B cell (primary cell): ENCODE measurements around the gene CIC. TPM values are rescaled to one million over a fixed set of nuclear protein-coding genes. Genes with fewer than 3 reads are reported as not detected.

Experiments
- ATAC-seq: fragments of 200-7000 bp; cut with Tn5 transposase; one replicate; pipeline ENCODE4 v1.10.0; 2021; ENCODE audit warnings: low read depth, mild to moderate bottlenecking, moderate number of reproducible peaks, moderate library complexity
- CTCF ChIA-PET: fragments of 350-600 bp; sonication (Branson Sonifier 250); formaldehyde crosslinking; loops from one replicate; lab custom pipeline; 2021; ENCODE audit warnings: antibody characterized with exemption, inconsistent platforms; lab: Charles Lee
- POLR2A ChIA-PET: fragments of 350-600 bp; sonication (Branson Sonifier 250); formaldehyde crosslinking; loops from one replicate; lab custom pipeline; 2021; ENCODE audit warnings: antibody characterized with exemption; lab: Charles Lee
- DNase-seq: peaks from one replicate; pipeline ENCODE4 v3.0.0; 2013
- H2AFZ ChIP-seq: 2 replicates; pipeline ENCODE4 v1.6.1; 2012; ENCODE audit warnings: mild to moderate bottlenecking, low read depth, low read length; ENCODE audit not compliant: insufficient read depth, poor library complexity, severe bottlenecking
- H3K27ac ChIP-seq, 2 donors: 1 replicate in 1 of 2; 2 replicates in 1 of 2; pipeline ENCODE4 v1.5.1; 2012 to 2013; ENCODE audit warnings: low read length in 2 of 2, mild to moderate bottlenecking in 2 of 2, moderate library complexity in 1 of 2
- H3K27me3 ChIP-seq, 4 experiments: fragments of 200-600 bp in 1 of 4; sonication (generic) in 1 of 4; replicated peaks in 1 of 4; 1 replicate in 2 of 4; 2 replicates in 2 of 4; pipeline versions ENCODE4 v1.6.1 to v1.7.0; 2013 to 2016; ENCODE audit warnings: low read length in 3 of 4, mild to moderate bottlenecking in 2 of 4, mixed read lengths in 1 of 4, moderate library complexity in 1 of 4; ENCODE audit not compliant: insufficient read depth in 4 of 4, control insufficient read depth in 3 of 4; ENCODE audit errors: control extremely low read depth in 1 of 4
- H3K36me3 ChIP-seq, 2 experiments: replicated peaks in 1 of 2; 1 replicate in 1 of 2; 2 replicates in 1 of 2; pipeline versions ENCODE4 v1.6.1 to v1.7.1; 2013; ENCODE audit warnings: low read length in 1 of 2; ENCODE audit not compliant: insufficient read depth in 2 of 2, control insufficient read depth in 1 of 2; ENCODE audit errors: control extremely low read depth in 1 of 2, extremely low read depth in 1 of 2
- H3K4me1 ChIP-seq, 2 donors: fragments of 200-600 bp in 1 of 2; sonication (generic) in 1 of 2; 1 replicate in 1 of 2; 2 replicates in 1 of 2; pipeline versions ENCODE4 v1.5.1 to v1.6.1; 2013 to 2017; ENCODE audit warnings: low read length in 2 of 2; ENCODE audit not compliant: control insufficient read depth in 2 of 2, insufficient read depth in 2 of 2
- H3K4me2 ChIP-seq: replicated peaks from 2 replicates; pipeline ENCODE3; 2012; ENCODE audit warnings: mild to moderate bottlenecking, low read depth, low read length; ENCODE audit not compliant: poor library complexity, severe bottlenecking
- H3K4me3 ChIP-seq, 5 experiments: fragments of 200-600 bp in 1 of 5; sonication (generic) in 1 of 5; 1 replicate in 3 of 5; 2 replicates in 2 of 5; pipeline versions ENCODE4 v1.5.1 to v1.7.0; 2011 to 2016; ENCODE audit warnings: low read length in 4 of 5, mild to moderate bottlenecking in 4 of 5, low read depth in 2 of 5, control low read depth in 1 of 5, moderate library complexity in 1 of 5; ENCODE audit not compliant: insufficient read depth in 1 of 5; ENCODE audit errors: control extremely low read depth in 1 of 5, extremely low read depth in 1 of 5
- H3K79me2 ChIP-seq: fragments of 200-600 bp; sonication (generic); one replicate; pipeline ENCODE4 v1.6.0; 2016; ENCODE audit warnings: low read length; ENCODE audit not compliant: control insufficient read depth, insufficient read depth
- H3K9ac ChIP-seq: fragments of 200-600 bp; sonication (generic); 2 replicates; pipeline ENCODE4 v1.6.1; 2017; ENCODE audit warnings: mild to moderate bottlenecking, low read length, moderate library complexity
- H3K9me3 ChIP-seq, 3 donors: one replicate each; pipeline versions ENCODE4 v1.6.1 to v1.7.1; 2013; ENCODE audit warnings: low read length in 2 of 3; ENCODE audit not compliant: control insufficient read depth in 2 of 3, insufficient read depth in 1 of 3; ENCODE audit errors: control extremely low read depth in 1 of 3
- H4K20me1 ChIP-seq: 2 replicates; pipeline ENCODE4 v1.6.0; 2012; ENCODE audit warnings: mild to moderate bottlenecking, low read length; ENCODE audit not compliant: insufficient read depth, control insufficient read depth, poor library complexity, severe bottlenecking
- H3K27ac Mint-ChIP-seq: one replicate; pipeline ENCODE4 v1.8.0; 2021; ENCODE audit warnings: mixed read lengths
- H3K27me3 Mint-ChIP-seq: one replicate; pipeline ENCODE4 v1.8.0; 2021; ENCODE audit warnings: mixed read lengths
- H3K4me1 Mint-ChIP-seq: one replicate; pipeline ENCODE4 v1.8.0; 2021; ENCODE audit warnings: mixed read lengths
- H3K4me3 Mint-ChIP-seq: one replicate; pipeline ENCODE4 v1.8.0; 2021; ENCODE audit warnings: mixed read lengths
- H3K9me3 Mint-ChIP-seq: one replicate; pipeline ENCODE4 v1.8.0; 2022; ENCODE audit warnings: mixed read lengths; ENCODE audit not compliant: insufficient read depth
- EZH2 ChIP-seq: IDR thresholded peaks from 2 replicates; pipeline ENCODE4 v1.6.1; 2012; ENCODE audit warnings: borderline replicate concordance, low read depth, mild to moderate bottlenecking, moderate library complexity, low read length; ENCODE audit not compliant: insufficient read depth, poor library complexity, severe bottlenecking
- WGBS: methylation state at CpG from one replicate; pipeline ENCODE4 v1.1.5; 2013; ENCODE audit warnings: missing lambda C conversion rate; ENCODE audit not compliant: insufficient coverage; 5-methylcytosine and 5-hydroxymethylcytosine counted together
- intact Hi-C: fragments of 100-400 bp; cut with micrococcal nuclease; formaldehyde crosslinking; loops from one replicate; pipeline ENCODE4 v1.10.0; 2022
- polyA plus RNA-seq: library from polyadenylated mRNA; depleted of rRNA; stranded (reverse); fragments of >200 nt; gene quantifications from 2 replicates; pipeline ENCODE4 v1.2.3, GENCODE V29; 2012
- total RNA-seq, 2 donors: library from RNA; stranded (reverse); fragments of 120-200 nt in 1 of 2; gene quantifications; 1 replicate in 1 of 2; 2 replicates in 1 of 2; pipeline versions ENCODE4 v1.2.3 to v1.2.4, GENCODE V29; 2013 to 2022
- TF ChIP-seq, protein P1 (sequence below): fragments of 200-600 bp; IDR thresholded peaks from one replicate; pipeline ENCODE4 v1.8.0; 2022; ENCODE audit warnings: antibody characterized with exemption, mild to moderate bottlenecking

Gene CIC
- total and polyA plus RNA-seq, 2 donors (not counting 1 experiment from before 2014, with no cell fraction given), result 75.7 to 119 TPM

DNA sequence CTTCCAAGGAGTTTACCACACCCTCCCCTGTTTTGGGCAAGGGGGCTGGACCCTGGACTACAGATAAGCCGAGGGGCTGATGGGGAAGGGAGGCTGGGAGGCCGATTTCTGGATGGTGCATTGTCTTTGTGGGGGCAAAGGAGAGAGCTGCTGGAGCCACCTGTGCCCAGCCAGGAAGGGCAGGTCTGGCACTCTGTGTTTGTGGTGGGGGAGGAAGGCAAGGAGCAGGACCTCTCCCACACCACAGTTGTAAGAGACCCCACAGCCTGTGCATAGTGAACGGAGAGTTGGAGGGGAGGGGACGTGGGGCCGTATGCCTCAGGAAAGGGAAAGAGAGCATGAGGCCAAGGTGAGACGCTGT, 16.9 kb downstream of the CIC start:
- peak overlapping the region; percentile 92 for H3K4me3 Mint-ChIP-seq
- no peaks in the 10 kb centered on the region for H3K27me3 Mint-ChIP-seq
- DNase-seq, result no peak
- H3K4me1 Mint-ChIP-seq, result peaks cover 21% of the 10 kb centered on the region
- intact Hi-C loops, result loop anchor here (1.0 kb wide), 1 partner anchor 10 kb away; no protein-coding TSS in a partner anchor
- ChIA-PET POLR2A (interaction anchor here (0.6 to 3.8 kb wide), 2 partner anchors 19 to 172 kb away, joined by 3 to 12 read pairs; no protein-coding TSS in a partner anchor), CTCF (interaction anchor here (1.2 to 1.5 kb wide), 2 partner anchors 10 to 87 kb away, joined by 4 read pairs; no protein-coding TSS in a partner anchor)
- Histone ChIP-seq H3K4me2 (peak overlapping the region; percentile 100), H3K27me3 (no peaks in the 10 kb centered on the region), H3K9me3 (no peaks in the 10 kb centered on the region), H3K27ac (peak overlapping the region; percentile 32 to 51), H4K20me1 (peaks cover 41% of the 10 kb centered on the region), H2AFZ (no peak overlapping the region), H3K4me3 (peak overlapping the region in 3 of 5 experiments; percentile 7 to 67 (median 20)), H3K9ac (peak overlapping the region; percentile 74), H3K79me2 (peaks cover 18% of the 10 kb centered on the region), H3K36me3 (peaks cover 1 to 42% of the 10 kb centered on the region in 2 experiments), H3K4me1 (peaks cover 42 to 49% of the 10 kb centered on the region in 2 donors)
- ATAC-seq, result no peak
- 15% methylated on average over 6 of the region's 6 CpGs for WGBS
- no peak for TF ChIP-seq EZH2
- H3K27ac Mint-ChIP-seq, result peak overlapping the region; percentile 93
- H3K9me3 Mint-ChIP-seq, result no peaks in the 10 kb centered on the region

DNA sequence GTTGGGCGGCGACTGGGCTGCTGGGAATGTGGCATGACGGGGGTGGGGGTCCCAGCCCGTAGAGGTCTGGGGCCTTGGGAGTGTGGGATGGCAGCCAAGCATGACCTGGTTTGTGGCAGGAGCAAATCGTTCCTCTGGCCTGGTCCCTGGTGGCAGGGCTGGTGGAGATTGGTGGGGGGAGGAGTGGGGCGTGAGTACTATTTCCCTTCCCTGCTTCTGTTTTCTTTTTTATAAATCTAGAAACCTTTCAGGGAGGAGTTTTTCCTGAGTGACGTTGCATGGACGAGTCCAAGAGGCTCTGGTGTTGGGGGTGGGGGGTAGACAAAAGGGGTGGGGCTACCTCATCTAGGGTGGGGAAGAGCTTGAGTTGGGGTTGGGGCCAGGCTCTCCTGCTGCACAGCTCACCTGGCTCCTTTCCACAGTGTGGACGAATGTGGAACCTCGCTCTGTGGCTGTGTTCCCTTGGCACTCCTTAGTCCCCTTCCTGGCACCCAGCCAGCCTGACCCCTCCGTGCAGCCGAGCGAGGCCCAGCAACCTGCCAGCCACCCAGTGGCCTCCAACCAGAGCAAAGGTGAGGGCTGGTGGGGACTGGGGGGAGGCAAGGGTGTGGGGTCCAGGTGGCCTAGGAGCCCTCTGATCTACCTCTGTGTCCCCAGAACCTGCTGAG, 17.4 kb downstream of the CIC start:
- WGBS, result 25% methylated on average over 9 of the region's 13 CpGs
- Histone ChIP-seq H3K9me3 (no peaks in the 10 kb centered on the region), H3K4me1 (peaks cover 37 to 44% of the 10 kb centered on the region in 2 donors), H3K9ac (peak overlapping the region; percentile 74), H3K4me3 (peak overlapping the region in 3 of 5 experiments; percentile 7 to 67 (median 20)), H2AFZ (no peak overlapping the region), H3K4me2 (peak overlapping the region; percentile 100), H3K27me3 (no peaks in the 10 kb centered on the region), H3K36me3 (peaks cover 1 to 47% of the 10 kb centered on the region in 2 experiments), H4K20me1 (peaks cover 46% of the 10 kb centered on the region), H3K27ac (peak overlapping the region; percentile 32 to 51), H3K79me2 (peaks cover 18% of the 10 kb centered on the region)
- DNase-seq, result peak; percentile 55
- CTCF ChIA-PET, result interaction anchor here (1.5 to 2.7 kb wide), 2 partner anchors 10 to 154 kb away, joined by 4 to 12 read pairs; partner anchors contain the start of gene POU2F2
- Mint-ChIP-seq H3K27me3 (no peaks in the 10 kb centered on the region), H3K4me1 (peaks cover 21% of the 10 kb centered on the region), H3K4me3 (peak overlapping the region; percentile 92), H3K9me3 (no peaks in the 10 kb centered on the region), H3K27ac (peak overlapping the region; percentile 93)
- POLR2A ChIA-PET, result interaction anchor here (0.6 kb wide), 1 partner anchor 18 kb away, joined by 3 read pairs; no protein-coding TSS in a partner anchor
- TF ChIP-seq EZH2, result no peak
- TF ChIP-seq, protein P1, sequence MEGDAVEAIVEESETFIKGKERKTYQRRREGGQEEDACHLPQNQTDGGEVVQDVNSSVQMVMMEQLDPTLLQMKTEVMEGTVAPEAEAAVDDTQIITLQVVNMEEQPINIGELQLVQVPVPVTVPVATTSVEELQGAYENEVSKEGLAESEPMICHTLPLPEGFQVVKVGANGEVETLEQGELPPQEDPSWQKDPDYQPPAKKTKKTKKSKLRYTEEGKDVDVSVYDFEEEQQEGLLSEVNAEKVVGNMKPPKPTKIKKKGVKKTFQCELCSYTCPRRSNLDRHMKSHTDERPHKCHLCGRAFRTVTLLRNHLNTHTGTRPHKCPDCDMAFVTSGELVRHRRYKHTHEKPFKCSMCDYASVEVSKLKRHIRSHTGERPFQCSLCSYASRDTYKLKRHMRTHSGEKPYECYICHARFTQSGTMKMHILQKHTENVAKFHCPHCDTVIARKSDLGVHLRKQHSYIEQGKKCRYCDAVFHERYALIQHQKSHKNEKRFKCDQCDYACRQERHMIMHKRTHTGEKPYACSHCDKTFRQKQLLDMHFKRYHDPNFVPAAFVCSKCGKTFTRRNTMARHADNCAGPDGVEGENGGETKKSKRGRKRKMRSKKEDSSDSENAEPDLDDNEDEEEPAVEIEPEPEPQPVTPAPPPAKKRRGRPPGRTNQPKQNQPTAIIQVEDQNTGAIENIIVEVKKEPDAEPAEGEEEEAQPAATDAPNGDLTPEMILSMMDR, result no peak
- ATAC-seq, result no peak
- intact Hi-C loops, result loop anchor here (1.0 kb wide), 1 partner anchor 10 kb away; no protein-coding TSS in a partner anchor
